Epithelial cell of proximal tubule (primary cell): Measurements from ENCODE around the gene EDN1. TPM values are rescaled to one million over a fixed set of nuclear protein-coding genes. Genes with fewer than 3 reads are reported as not detected.

Experiments used
- DNase-seq: peaks from one replicate; pipeline ENCODE4 v3.0.0-alpha.2; 2011; ENCODE audit warnings: low read depth
- H3K4me3 ChIP-seq: 2 replicates; pipeline ENCODE4 v1.5.1; 2011; ENCODE audit warnings: low read depth, mild to moderate bottlenecking, low read length
- CTCF ChIP-seq: conservative IDR thresholded peaks from 2 replicates; pipeline ENCODE4 v1.5.1; 2012; ENCODE audit warnings: low read depth, mild to moderate bottlenecking, low read length
- total RNA-seq: library from RNA; depleted of rRNA; stranded (reverse); fragments of >200 nt; gene quantifications from 2 replicates; pipeline ENCODE4 v1.2.3, GENCODE V29; 2015

Gene EDN1
- total RNA-seq, 1 donor from 2014 or later = 16.3 TPM

DNA sequence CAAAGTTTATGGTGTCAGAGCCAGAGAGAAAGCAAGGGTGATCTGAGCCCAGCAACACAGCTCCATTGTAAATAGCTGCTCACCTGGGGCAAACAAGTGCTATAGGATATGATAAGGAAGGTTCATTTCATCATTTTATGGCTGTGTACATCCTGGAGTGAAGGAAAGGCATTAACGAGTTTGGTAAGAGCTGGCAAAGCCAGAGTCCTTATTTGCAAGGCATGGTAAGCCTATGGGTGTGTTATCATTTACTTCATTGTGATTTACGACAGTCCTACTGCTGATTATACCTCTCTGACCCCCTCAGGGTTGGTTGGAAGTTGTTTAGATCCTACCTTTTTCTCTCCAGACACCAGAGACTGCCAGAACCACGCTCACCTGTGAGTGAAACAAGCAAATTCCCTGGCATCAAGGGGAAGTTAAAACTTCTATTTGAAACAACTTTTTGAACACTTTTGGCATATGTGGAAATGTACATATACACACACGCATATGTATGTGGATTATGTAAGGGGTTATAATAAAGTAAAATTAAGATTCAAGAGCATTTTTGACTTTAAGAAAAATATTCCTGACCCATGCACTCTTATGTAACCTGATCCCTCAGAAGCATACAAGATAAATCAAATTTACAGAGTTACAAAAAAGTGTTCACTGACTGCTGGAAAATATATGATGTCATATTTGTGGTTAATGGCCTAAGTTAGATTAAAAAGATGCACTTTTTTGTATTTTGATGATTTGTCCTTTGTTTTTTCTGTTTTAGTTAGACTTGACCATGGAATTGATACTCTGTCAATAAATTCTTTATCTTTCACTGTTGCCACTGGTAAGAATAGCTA, 40.4 kb upstream of the EDN1 start:
- no peak for TF ChIP-seq CTCF
- H3K4me3 ChIP-seq = no peak overlapping the region
- DNase-seq = no peak

- TF ChIP-seq CTCF = no peak
- H3K4me3 ChIP-seq = no peak overlapping the region
- DNase-seq = no peak
Measured at GRCh38 chr6:12250383-12250770, 39.8 kb upstream of the EDN1 start.

- no peak for TF ChIP-seq CTCF
- DNase-seq = no peak
- H3K4me3 ChIP-seq = no peak overlapping the region
Measured at GRCh38 chr6:12254210-12254609, 36.0 kb upstream of the EDN1 start.

DNA sequence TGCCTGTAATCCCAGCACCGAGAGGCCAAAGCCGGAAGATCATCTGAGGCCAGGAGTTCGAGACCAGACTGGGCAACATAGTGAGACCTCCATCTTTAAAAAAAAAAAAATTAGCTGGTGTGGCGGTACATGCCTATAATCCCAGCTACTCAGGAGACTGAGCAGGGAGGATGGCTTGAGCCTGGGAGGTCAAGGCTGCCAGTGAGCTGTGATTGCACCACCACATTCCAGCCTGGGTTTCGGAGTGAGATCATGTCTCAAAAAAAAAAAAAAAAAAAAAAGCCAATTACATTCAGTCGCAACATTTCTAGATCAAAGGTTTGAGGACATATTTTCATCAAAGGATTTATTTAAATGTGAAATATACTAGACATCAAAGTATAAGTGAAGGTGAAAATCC, 32.0 kb upstream of the EDN1 start:
- DNase-seq = no peak
- no peak overlapping the region for H3K4me3 ChIP-seq
- TF ChIP-seq CTCF = no peak

- no peak overlapping the region for H3K4me3 ChIP-seq
- no peak for DNase-seq
- no peak for TF ChIP-seq CTCF
Measured at GRCh38 chr6:12258591-12259075, 31.5 kb upstream of the EDN1 start.

DNA sequence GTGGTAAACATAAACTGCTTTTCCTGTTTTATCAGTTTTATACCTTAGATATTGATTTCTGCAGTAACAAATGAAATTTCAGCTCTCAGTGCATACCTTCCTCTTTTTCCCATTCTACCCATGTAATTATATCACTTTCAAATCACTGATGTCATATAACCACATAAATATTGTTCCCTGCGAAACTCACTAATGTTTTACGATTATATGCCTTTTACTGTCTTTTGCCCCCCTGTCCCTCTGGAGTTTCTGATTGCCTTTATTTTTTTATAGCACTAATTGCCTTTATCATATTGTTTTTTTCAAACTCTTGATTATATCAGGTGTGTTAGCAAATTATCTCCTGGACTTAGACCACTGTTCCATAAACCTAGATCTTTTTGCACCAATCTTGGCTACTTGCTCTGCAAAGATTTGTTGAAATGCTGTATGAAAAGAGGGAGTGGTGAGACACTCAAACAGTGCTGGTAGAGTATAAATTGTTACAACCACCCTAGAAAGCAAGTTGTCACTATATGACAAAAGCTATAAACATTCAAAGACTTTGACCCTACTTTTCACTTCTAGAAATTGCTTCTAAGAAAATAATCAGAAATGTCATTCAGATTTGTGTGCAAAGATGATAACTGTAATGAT, 29.6 kb upstream of the EDN1 start:
- no peak for TF ChIP-seq CTCF
- no peak for DNase-seq

More for the DNA sequence above, 29.6 kb upstream of the EDN1 start:
- no peak overlapping the region for H3K4me3 ChIP-seq
